Stimulated activated effector memory CD8-positive, alpha-beta T cell treated with anti-CD3 and anti-CD28 coated beads, Interleukin-12 subunit alpha, Interleukin-12 subunit beta, amount 100 ng/mL, for 72 hours (primary cell): ENCODE data around the gene MRPL24.

ENCODE experiments used
- ATAC-seq: fragments of 150-1000 bp; cut with Tn5 transposase; 2 replicates; pipeline ENCODE4 v1.10.0; 2021
- DNase-seq, 2 donors: peaks; one replicate each; pipeline ENCODE4 v3.0.0; 2021 to 2022; ENCODE audit warnings: low spot score in 2 of 2
- H3K27ac Mint-ChIP-seq: one replicate; pipeline ENCODE4 v1.8.0; 2022; ENCODE audit warnings: mild to moderate bottlenecking, mixed read lengths
- H3K36me3 Mint-ChIP-seq: one replicate; pipeline ENCODE4 v1.8.0; 2022; ENCODE audit warnings: mild to moderate bottlenecking, mixed read lengths
- H3K4me1 Mint-ChIP-seq: one replicate; pipeline ENCODE4 v1.8.0; 2022; ENCODE audit warnings: mixed read lengths
- H3K4me3 Mint-ChIP-seq: one replicate; pipeline ENCODE4 v1.8.0; 2022; ENCODE audit warnings: mild to moderate bottlenecking, mixed read lengths
- H3K9me3 Mint-ChIP-seq: one replicate; pipeline ENCODE4 v1.8.0; 2022; ENCODE audit warnings: mixed read lengths

Gene MRPL24

DNA sequence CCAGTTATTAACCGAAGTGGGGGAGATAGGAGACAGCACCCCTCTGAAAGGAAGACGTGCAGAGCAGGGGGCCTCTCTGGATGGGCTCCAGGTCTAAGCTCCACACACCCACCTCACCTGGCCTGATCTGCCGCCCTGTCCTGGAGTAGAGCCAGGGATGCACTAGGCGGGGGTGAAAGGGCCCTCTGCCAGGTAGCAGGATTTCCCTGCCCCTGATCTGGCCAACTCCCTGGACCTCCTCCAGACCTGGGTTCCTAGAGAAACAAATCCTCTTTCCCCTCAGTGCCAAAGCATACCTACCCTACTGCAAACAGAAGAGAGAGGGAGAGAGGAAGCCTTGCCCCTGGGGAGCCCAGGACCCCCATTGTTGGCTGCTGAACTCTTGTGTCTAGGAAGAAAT lies 37.6 kb downstream of the MRPL24 start:
- H3K9me3 Mint-ChIP-seq, result no peaks in the 10 kb centered on the region
- H3K36me3 Mint-ChIP-seq, result peaks cover 12% of the 10 kb centered on the region
- ATAC-seq (no peak), DNase-seq (no peak)
- H3K4me3 Mint-ChIP-seq, result no peak overlapping the region
- no peak overlapping the region for H3K27ac Mint-ChIP-seq
- H3K4me1 Mint-ChIP-seq, result peaks cover 33% of the 10 kb centered on the region

DNA sequence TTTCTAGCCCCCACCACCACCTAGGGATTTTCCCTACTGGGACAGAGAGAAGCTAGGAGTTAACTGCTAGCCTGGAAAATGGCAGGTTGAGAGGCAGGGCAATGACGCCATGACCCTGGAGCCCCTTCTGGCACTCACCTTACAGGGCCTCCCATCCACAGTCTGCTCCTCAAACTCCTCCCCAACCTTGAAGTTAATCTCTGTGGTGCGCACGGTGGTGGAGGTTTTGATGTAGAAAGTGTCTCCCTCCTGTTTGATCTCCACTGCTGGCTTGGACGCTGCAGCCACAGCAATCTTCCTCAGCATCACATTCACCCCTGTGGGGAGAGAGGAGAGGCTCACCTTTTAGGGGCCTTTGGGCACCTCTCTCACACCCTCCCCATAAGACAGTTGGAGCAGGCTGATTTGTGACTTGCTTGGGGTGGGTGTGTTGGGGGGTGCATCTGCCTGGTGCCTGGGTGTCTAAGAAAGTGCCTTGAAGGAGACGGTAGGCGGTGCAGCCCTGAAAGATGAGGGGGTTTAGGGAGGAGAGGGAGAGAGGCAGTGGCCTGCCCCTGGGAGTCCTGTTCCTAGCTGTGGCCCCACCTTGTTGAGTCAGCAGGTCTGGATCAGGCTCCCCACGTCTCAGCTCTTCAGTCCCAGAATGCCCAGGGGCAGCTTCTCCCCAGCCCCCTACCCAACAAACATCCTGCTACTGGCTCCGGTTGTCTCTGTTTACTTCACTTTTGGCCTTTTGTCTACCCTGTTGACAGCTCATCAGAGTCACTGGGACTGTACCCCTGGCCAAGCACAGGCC lies 40.0 kb downstream of the MRPL24 start:
- peaks cover 20% of the 10 kb centered on the region for H3K4me1 Mint-ChIP-seq
- no peaks in the 10 kb centered on the region for H3K9me3 Mint-ChIP-seq
- no peak overlapping the region for H3K4me3 Mint-ChIP-seq
- no peak overlapping the region for H3K27ac Mint-ChIP-seq
- DNase-seq (no peak), ATAC-seq (no peak)
- H3K36me3 Mint-ChIP-seq, result peaks cover 9% of the 10 kb centered on the region

DNA sequence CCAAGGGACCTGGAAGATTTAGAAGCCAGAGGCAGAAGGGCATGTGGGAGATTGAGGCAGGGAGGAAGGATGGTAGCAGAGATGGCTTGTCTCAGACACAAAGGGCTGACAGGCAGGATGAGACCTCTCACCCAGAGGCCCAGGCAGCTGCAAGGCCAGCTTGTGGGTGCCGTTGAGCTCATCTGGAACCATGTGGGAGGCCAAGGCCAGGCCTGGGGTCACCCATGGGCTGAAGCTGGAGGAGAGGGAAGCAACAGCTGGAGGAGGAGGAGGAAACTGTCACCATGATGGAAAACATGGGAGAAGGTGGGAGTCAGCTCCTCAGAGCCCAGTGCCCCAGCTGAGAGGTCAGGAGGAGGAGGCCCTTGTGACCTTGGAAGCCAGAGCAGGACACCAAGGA lies 41.9 kb downstream of the MRPL24 start:
- ATAC-seq (no peak), DNase-seq (no peak)
- Mint-ChIP-seq H3K4me1 (peaks cover 3% of the 10 kb centered on the region), H3K9me3 (no peaks in the 10 kb centered on the region), H3K36me3 (peaks cover 6% of the 10 kb centered on the region), H3K4me3 (no peak overlapping the region), H3K27ac (peak overlapping the region; percentile 26)

DNA sequence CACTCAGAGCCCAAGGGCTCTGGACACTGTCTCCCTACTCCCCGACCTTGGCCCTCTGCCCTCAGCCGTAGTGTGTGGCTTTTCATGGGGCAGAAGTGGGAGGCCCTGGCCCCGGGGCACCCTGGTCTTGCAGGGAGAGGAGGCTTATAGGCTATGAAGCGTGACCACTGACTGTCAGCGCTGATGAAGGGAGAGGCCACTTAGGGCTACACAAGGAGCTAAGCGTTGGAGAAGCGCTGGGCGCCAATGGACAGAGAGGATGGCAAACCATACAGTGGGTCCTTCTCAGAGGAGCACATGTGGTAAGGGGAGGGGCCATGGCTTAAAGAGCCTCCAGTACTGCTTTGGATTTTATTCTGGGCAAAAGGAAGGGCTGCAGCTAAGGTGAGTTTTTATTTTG lies 43.4 kb downstream of the MRPL24 start:
- H3K4me1 Mint-ChIP-seq, result peaks cover 12% of the 10 kb centered on the region
- H3K4me3 Mint-ChIP-seq, result no peak overlapping the region
- DNase-seq (no peak), ATAC-seq (no peak)
- peaks cover 6% of the 10 kb centered on the region for H3K36me3 Mint-ChIP-seq
- H3K27ac Mint-ChIP-seq, result no peak overlapping the region
- H3K9me3 Mint-ChIP-seq, result no peaks in the 10 kb centered on the region

DNA sequence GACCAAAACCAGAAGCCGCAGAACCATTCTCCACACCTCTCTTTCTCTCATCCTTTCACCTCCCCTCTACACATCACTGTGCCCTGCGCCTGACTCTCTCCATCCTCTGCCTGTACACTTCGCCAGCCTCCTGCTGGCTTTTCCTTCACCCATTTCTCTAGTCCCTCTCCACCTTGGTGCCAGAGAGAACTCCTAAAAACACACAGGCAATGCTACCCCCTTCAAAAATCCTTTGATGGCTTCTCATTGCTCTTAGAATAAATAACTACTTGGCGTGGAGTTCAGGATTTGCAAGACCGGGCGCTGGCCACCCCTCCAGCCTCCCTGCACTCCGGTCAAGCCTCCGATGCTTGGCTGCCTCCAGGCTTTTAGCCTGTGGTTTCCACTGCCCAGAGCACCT lies 44.1 kb downstream of the MRPL24 start:
- Mint-ChIP-seq H3K27ac (no peak overlapping the region), H3K4me3 (no peak overlapping the region), H3K36me3 (peaks cover 6% of the 10 kb centered on the region), H3K4me1 (peaks cover 19% of the 10 kb centered on the region), H3K9me3 (no peaks in the 10 kb centered on the region)
- DNase-seq (no peak), ATAC-seq (no peak)

DNA sequence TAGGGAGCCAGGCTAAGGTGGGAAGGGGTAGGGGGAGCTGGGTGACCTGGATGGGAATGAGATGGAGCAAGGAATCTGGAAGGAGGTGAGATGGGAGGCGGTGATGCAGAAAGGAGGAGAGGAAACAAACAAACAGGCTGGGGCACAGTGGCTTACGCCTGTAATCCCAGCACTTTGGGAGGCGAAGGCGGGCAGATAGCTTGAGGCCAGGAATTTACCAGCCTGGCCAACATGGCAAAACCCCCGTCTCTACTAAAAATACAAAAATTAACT lies 46.3 kb downstream of the MRPL24 start:
- Mint-ChIP-seq H3K4me3 (no peak overlapping the region), H3K36me3 (peaks cover 6% of the 10 kb centered on the region), H3K9me3 (no peaks in the 10 kb centered on the region), H3K27ac (no peak overlapping the region), H3K4me1 (peaks cover 25% of the 10 kb centered on the region)
- ATAC-seq, result no peak
- DNase-seq, result no peak

DNA sequence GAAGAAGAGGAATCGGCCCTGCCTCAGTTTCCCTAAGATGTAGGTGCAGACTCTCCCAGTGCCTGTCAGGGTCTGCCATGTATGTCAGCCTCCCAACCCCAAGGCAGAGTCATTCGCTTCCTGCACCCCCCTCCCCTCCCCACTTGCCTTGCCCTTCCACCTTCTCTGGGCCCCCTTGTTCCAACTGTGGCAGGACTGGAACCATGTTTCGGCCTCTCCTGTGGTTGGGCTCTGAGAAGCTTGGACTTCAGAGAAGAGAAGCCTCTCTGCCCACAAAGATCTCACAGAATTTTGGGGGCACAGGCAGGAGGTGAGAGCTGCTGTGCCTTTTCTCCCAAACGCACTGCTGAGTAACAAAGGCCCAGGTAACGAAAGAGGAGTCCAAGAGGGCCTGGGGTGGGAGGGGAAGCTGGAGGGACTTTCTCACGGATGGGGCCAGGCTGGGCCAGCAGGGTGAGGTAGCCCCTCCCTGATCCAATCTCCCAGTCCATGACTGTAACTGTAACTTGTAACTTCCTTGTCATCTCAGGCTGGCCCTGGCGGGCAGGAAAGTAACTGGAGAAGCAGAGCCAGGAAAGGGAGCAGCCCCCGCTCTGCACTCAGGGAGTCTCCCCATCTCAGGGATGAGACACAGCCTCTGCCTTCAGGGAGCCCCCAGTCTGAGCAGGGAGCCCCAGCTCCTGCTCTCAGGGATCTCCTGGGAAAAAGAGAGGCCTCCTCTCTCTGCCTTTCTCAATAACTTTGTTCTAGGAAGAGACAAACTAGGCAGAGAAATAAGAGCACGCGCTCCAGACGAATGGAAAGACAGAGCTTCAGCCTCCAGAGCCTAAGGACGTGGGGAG lies 46.8 kb downstream of the MRPL24 start:
- ATAC-seq (no peak), DNase-seq (no peak)
- Mint-ChIP-seq H3K36me3 (peaks cover 6% of the 10 kb centered on the region), H3K4me1 (peaks cover 30% of the 10 kb centered on the region), H3K27ac (no peak overlapping the region), H3K9me3 (no peaks in the 10 kb centered on the region), H3K4me3 (no peak overlapping the region)

DNA sequence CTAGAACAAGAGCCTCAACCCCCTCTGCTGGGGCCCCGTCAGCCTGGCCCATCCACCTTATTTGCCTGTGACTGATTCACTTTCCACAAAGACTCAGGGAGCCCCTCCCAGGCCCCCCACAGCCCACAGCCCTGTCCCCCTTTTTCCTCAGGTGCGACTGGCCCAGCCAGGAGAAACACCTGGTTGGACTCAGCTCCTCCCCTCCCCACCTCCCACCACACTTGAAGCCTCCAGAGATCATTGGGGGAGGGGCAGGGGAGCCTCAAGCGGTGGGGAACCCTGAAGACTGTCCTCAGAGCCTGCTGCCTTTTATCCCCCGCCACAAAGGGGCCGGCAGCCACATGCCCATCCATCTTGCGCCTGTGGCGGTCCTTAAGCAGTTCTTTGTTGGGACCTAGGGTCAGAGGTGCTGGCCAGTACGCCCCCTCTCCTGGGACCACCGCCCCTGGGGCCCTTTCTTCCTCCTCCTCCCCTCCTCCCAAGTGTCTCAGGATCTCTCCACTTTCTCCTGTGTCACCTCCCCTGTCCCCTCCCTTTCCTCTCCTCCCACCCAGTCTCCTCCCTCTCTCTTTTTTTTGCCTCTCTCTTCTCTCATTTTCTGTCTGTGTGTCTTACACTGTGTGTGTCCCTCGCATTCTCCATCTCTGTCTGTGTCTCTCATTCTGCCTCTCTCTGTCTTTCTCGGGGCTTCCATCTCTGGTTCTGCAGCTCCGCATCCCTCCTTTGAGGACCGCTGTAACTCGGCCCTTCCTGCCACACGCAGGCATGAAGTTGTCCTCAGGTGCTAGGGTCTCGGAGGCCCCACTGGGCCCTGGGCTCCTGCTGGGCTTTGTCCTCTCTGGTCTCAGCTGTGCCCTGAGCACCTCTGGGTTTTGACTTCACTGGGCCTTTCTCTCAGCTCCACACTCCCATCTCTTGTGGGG lies 47.7 kb downstream of the MRPL24 start:
- Mint-ChIP-seq H3K27ac (no peak overlapping the region), H3K4me1 (peaks cover 30% of the 10 kb centered on the region), H3K36me3 (no peaks in the 10 kb centered on the region), H3K4me3 (no peak overlapping the region), H3K9me3 (no peaks in the 10 kb centered on the region)
- no peak for ATAC-seq
- no peak for DNase-seq

DNA sequence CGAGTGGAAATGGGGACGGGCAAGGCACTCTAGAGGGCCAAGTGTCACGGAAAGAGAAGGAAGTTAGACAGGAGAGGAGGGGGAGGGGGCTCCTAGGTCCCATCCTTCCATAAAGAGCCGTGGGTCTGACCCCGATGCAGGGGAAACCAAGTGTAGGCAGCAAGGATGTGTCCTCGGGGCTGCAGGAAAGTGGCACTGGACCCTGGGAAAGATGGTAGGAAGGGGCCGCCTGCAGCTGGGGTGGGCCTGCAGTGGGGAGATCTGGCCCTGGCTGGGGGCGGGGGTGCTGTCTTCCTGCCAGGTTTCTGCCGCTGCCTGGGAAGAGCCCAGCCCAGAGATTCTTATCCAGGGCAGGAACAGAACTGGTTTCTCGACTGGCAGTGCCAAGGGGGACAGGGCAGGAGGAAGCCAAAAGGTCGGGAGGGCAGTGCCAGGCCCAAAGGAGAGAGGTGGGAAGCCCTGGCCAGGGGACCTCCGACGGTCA lies 48.4 kb downstream of the MRPL24 start:
- ATAC-seq, result no peak
- DNase-seq, result no peak
- Mint-ChIP-seq H3K27ac (no peak overlapping the region), H3K4me3 (no peak overlapping the region), H3K9me3 (no peaks in the 10 kb centered on the region), H3K36me3 (no peaks in the 10 kb centered on the region), H3K4me1 (peaks cover 30% of the 10 kb centered on the region)

DNA sequence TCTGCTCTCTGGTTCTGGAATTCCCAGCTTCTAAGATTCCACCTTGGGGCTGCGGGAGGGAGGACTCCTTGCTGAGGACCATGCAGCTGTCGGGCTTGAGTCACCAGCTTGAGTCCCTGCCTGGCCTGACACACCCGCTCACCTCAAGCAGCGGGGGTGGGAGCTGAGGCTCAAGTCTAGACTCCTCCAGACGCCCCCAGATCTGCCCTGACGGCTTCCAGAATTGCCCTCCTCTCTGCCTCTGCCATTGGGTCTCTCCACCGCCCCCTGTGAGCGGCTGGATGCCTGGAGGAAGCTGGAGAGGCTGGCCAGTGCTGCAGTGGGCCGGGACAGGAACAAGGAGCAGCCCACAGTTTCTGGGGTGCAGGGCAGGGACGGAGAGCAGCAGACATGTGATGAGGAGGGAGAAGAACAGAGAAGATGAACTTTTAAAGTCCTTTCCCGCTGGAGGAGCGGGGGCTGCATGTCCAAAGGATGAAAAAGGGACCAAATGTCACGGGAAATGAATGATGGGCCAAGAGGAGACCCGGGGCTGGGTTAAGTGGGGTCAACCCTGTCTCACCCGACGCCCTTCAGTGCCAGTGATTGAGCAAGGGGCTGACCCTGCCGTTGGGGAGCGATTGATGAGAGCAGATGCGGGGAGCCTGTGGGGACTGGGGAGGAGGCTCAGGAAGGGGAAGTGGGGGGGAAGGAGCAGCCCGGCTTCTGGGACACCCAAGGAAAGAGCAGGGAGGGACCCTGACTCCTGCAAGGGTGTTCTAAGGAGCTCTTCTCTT lies 49.0 kb downstream of the MRPL24 start:
- no peaks in the 10 kb centered on the region for H3K36me3 Mint-ChIP-seq
- H3K4me1 Mint-ChIP-seq, result peaks cover 30% of the 10 kb centered on the region
- H3K4me3 Mint-ChIP-seq, result no peak overlapping the region
- ATAC-seq, result no peak
- DNase-seq, result no peak
- H3K27ac Mint-ChIP-seq, result no peak overlapping the region
- H3K9me3 Mint-ChIP-seq, result no peaks in the 10 kb centered on the region

DNA sequence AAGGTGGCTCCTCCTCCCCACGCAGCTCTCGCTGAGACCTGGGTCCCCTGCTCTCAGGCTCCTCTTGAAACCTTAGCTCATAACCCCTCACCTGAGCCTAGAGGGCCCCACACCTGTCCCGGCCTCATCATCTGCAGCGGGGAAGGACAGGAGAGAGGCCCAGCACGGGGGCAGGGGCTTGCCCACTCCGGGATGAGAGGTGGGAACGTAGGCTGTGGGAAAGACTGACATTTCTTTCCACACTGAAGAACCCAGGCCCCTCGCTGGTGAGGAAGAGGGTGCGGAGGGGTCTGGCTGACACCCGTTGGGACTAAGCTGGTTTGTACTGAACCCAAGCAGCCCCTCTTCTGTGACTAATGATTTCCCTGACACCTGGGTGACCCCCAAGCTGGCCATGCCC lies 49.7 kb downstream of the MRPL24 start:
- ATAC-seq (no peak), DNase-seq (no peak)
- Mint-ChIP-seq H3K4me1 (peaks cover 30% of the 10 kb centered on the region), H3K4me3 (no peak overlapping the region), H3K36me3 (no peaks in the 10 kb centered on the region), H3K9me3 (no peaks in the 10 kb centered on the region), H3K27ac (no peak overlapping the region)

DNA sequence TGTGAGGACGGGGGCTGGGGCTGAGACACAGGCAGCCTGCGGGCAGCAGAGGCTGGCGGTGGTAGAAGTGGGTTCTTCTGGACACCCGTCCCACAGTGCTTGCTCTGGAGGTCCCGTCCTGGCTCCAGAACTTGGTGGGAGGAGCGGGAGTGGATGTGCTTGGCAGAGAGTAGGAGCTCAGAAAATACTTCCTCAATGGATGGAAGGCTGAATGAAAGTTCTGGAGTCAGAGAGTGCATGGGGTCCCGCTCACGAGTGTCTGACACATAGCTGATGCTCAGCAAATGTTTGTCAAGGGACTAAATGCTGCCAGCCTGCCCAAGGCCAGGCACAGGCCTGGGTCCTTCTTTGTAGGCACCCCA lies 50.2 kb downstream of the MRPL24 start:
- peaks cover 30% of the 10 kb centered on the region for H3K4me1 Mint-ChIP-seq
- no peak for DNase-seq
- H3K27ac Mint-ChIP-seq, result no peak overlapping the region
- no peak overlapping the region for H3K4me3 Mint-ChIP-seq
- H3K36me3 Mint-ChIP-seq, result no peaks in the 10 kb centered on the region
- ATAC-seq, result no peak
- H3K9me3 Mint-ChIP-seq, result no peaks in the 10 kb centered on the region

DNA sequence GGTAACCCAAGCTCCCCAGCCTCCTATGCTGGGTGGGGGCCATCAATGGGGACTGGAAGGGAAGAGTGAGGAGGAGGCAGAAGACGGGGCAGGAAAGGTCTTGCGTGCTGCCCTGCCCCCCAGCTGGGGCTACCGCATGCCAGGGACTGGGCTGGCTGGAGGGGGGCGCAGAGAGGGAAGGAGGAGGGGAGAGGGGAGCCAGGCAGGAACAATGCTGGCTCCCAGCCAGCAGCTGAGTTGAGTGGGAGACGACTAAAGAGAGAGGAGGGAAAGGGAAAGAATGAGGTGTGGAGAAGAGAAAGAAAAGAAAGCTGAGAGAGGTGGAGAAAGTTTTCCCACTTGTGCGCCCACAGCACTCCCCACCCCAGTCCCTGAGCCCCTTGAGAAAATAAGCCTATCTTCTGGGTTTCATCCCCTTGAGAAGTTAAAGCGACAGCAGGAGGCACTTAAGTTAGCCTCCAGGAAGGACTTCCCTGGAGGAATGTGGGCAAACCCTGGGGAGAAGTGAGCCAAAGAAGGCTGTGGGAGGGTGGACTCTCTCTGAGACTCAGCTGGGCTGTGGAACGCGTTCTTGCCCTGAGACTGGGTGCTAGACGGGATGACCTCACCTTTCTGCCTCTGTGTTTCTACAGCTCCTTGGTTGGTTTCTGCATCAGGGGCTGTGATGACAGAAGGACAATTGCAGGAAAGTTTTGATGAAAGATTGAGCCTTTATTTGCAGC lies 50.8 kb downstream of the MRPL24 start:
- no peak overlapping the region for H3K27ac Mint-ChIP-seq
- H3K4me1 Mint-ChIP-seq, result peaks cover 30% of the 10 kb centered on the region
- no peaks in the 10 kb centered on the region for H3K9me3 Mint-ChIP-seq
- no peak for DNase-seq
- peak overlapping the region; percentile 30 for H3K4me3 Mint-ChIP-seq
- H3K36me3 Mint-ChIP-seq, result no peaks in the 10 kb centered on the region
- no peak for ATAC-seq
